Measurements from ENCODE around the gene CDH23. TPM values are rescaled to one million over a fixed set of nuclear protein-coding genes. Genes with fewer than 3 reads are reported as not detected.

The CDH23 gene
- total RNA-seq, 2 donors from 2014 or later = 28.5 to 58.7 TPM

DNA sequence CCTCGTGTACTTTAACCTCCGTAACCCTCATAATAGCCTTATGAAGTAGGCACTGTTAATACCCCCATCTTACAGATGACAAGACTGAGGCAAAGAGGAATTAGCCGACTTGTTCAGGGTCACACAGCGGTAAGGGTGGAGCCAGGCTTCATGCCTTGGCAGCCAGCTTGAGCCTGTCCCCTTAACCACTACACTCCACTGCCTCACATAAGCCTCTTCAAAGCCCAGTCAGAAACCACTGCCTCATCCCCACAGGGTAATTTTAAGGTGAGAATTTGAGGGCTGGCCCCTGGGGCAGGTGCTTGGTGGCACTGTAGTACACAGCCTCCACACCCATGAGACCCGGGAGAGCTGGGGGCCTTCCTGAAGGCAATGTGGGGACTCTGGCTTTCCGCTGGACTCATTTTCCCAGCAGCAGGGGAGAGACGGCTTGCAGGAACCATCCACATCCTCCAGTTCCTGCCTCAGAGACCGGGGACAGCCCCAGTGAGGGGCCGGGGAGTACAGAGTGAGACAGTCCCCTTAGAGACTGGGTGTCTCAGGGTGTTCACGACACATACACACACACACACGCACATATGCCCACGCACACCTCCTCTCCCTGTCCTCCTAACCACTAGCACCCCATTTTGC, 330.5 kb downstream of the CDH23 start:
- Histone ChIP-seq H3K4me1 (peaks cover 25% of the 10 kb centered on the region), H3K36me3 (replicated peaks in 1 of 2; ENCODE audit: insufficient read depth in 1 of 2, low read depth in 2 of 2) (no peaks in the 10 kb centered on the region), H3K9me3 (no peaks in the 10 kb centered on the region), H3K27me3 (no peaks in the 10 kb centered on the region), H3K4me3 (no peak overlapping the region), H3K27ac (peak overlapping the region; percentile 2 to 72 (median 54))
- DNase-seq (no peak), ATAC-seq (no peak)
- TF ChIP-seq POLR2A (IDR thresholded peaks at IDR 0.05) (no peak), CTCF (IDR thresholded peaks at IDR 0.05) (no peak)
- intact Hi-C loops (cut with DNase I) = no loop called here
- 59 to 66% methylated on average over 5 to 12 of the region's 12 CpGs for WGBS, 2 donors

DNA sequence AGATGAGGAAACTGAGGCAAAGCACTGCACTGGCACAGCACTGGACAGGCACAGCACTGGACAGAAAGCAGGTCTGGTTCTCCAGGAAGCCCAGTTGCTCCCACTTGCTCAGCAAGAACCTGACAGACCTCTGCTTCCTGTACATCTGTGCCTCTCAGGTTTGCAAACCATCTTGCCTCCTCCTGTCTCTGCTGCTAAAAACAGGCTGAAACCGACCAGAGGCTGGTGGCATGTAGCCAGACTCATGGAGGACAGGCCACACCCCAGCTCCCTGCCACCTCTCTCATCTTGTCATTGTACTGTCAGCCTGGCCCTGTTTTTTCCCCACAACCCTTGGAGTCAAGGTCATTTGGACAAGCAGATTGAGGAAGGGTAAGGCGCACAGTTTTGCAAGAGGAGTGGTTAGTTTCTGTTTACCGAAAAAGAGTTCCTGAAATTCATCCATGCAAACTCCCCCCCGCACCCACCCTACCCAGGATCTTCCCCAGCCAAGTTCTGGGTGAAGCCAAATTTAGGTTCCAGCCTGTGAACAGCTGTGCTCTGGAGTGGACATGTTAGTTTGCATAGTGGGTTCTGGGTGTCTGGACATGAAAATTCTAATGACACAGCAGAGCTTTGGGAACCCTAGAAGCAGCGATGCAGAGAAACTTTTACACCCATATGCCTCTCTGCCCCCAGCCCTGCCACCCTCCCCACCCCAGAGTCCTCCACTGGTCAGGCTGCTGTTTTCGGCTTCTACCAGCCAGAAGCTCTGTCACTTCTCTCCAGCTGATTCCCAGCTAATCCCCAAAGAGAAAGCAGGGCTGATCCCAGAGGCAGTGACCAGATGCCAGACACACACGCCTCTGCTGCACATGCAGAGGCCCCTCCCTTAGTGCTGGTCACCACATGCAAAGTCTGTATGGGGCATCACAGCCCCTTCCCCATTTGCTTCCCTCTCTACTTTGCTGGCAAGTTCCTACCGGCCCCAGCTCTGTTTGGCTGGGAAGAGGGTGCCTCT, 331.3 kb downstream of the CDH23 start:
- Histone ChIP-seq H3K27ac (peak overlapping the region; percentile 2 to 72 (median 54)), H3K27me3 (no peaks in the 10 kb centered on the region), H3K36me3 (replicated peaks in 1 of 2; ENCODE audit: insufficient read depth in 1 of 2, low read depth in 2 of 2) (no peaks in the 10 kb centered on the region), H3K9me3 (no peaks in the 10 kb centered on the region), H3K4me1 (peaks cover 25% of the 10 kb centered on the region), H3K4me3 (no peak overlapping the region)
- intact Hi-C loops (cut with DNase I) = no loop called here
- no peak for TF ChIP-seq CTCF (IDR thresholded peaks at IDR 0.05)
- no peak for TF ChIP-seq POLR2A (IDR thresholded peaks at IDR 0.05)
- 38 to 47% methylated on average over 8 of the region's 8 CpGs for WGBS, 2 donors
- DNase-seq (peak; percentile 35 to 74 (median 54)), ATAC-seq (peak; percentile 36)

- peak in 3 of 4 donors; percentile 47 to 65 (median 52) for DNase-seq
- TF ChIP-seq POLR2A (IDR thresholded peaks at IDR 0.05) (no peak), CTCF (IDR thresholded peaks at IDR 0.05) (no peak)
These were observed 332.5 kb downstream of the CDH23 start for GRCh38 chr10:71729161-71729636.

GRCh38 chr10:71731791-71732190, 335.1 kb downstream of the CDH23 start:
- H3K36me3 ChIP-seq (replicated peaks in 1 of 2; ENCODE audit: insufficient read depth in 1 of 2, low read depth in 2 of 2) = no peaks in the 10 kb centered on the region
- TF ChIP-seq CTCF (IDR thresholded peaks at IDR 0.05) (no peak), POLR2A (IDR thresholded peaks at IDR 0.05) (no peak)
- H3K4me1 ChIP-seq = peaks cover 31% of the 10 kb centered on the region
- H3K27me3 ChIP-seq = no peaks in the 10 kb centered on the region
- no peak for DNase-seq
- WGBS, 2 donors = 82 to 85% methylated on average over 5 to 12 of the region's 12 CpGs
- no peak overlapping the region for H3K27ac ChIP-seq
- no peak overlapping the region for H3K4me3 ChIP-seq
- intact Hi-C loops (cut with DNase I) = no loop called here
- ATAC-seq = no peak
- H3K9me3 ChIP-seq = no peaks in the 10 kb centered on the region

More at GRCh38 chr10:71729161-71729636, 332.5 kb downstream of the CDH23 start:
- Histone ChIP-seq H3K4me3 (no peak overlapping the region), H3K27ac (peak overlapping the region in 2 of 4 donors; percentile 47 to 72), H3K36me3 (replicated peaks in 1 of 2; ENCODE audit: insufficient read depth in 1 of 2, low read depth in 2 of 2) (no peaks in the 10 kb centered on the region), H3K9me3 (no peaks in the 10 kb centered on the region), H3K4me1 (peaks cover 25% of the 10 kb centered on the region), H3K27me3 (no peaks in the 10 kb centered on the region)
- intact Hi-C loops (cut with DNase I) = no loop called here
- peak; percentile 47 for ATAC-seq
- 39 to 49% methylated on average over 9 to 10 of the region's 10 CpGs for WGBS, 2 donors
